Urinary bladder (tissue), 4 donors: Measurements from ENCODE around the gene KRTDAP. TPM values are rescaled to one million over a fixed set of nuclear protein-coding genes. Genes with fewer than 3 reads are reported as not detected.
"Not testable (repeated sequence)": the region's sequence is repeated elsewhere in the genome, so short reads cannot be mapped to it uniquely, and the experiment has no call there.

Experiments
- DNase-seq: peaks from one replicate; pipeline ENCODE4 v3.0.0-alpha.2; 2015; ENCODE audit errors: extremely low spot score
- H3K27ac ChIP-seq: one replicate; pipeline ENCODE4 v1.5.1; 2013; ENCODE audit warnings: low read depth, mild to moderate bottlenecking, moderate library complexity
- H3K36me3 ChIP-seq: one replicate; pipeline ENCODE4 v1.6.1; 2013; ENCODE audit warnings: mild to moderate bottlenecking, moderate library complexity; ENCODE audit not compliant: insufficient read depth
- H3K4me1 ChIP-seq: one replicate; pipeline ENCODE4 v1.6.1; 2013; ENCODE audit warnings: mild to moderate bottlenecking, moderate library complexity; ENCODE audit not compliant: insufficient read depth
- H3K4me3 ChIP-seq: one replicate; pipeline ENCODE4 v1.5.1; 2013; ENCODE audit warnings: low read depth, low read length
- WGBS: extraction: QIAGEN DNeasy Blood & Tissue Kit; methylation state at CpG from one replicate; pipeline ENCODE4 v1.1.7; 2013; 5-methylcytosine and 5-hydroxymethylcytosine counted together
- polyA plus RNA-seq: library from polyadenylated mRNA; stranded (reverse); fragments of 200-250 nt; gene quantifications from one replicate; pipeline ENCODE4 v1.2.3, GENCODE V29; 2013
- total RNA-seq: library from RNA; depleted of rRNA; stranded (reverse); fragments of >200 nt; gene quantifications from one replicate; pipeline ENCODE4 v1.2.3, GENCODE V29; 2014
- donor health status: healthy with polysubstance abuse.
- donor health status: healthy.

Gene KRTDAP
- total and polyA plus RNA-seq, 2 donors: not detected

DNA sequence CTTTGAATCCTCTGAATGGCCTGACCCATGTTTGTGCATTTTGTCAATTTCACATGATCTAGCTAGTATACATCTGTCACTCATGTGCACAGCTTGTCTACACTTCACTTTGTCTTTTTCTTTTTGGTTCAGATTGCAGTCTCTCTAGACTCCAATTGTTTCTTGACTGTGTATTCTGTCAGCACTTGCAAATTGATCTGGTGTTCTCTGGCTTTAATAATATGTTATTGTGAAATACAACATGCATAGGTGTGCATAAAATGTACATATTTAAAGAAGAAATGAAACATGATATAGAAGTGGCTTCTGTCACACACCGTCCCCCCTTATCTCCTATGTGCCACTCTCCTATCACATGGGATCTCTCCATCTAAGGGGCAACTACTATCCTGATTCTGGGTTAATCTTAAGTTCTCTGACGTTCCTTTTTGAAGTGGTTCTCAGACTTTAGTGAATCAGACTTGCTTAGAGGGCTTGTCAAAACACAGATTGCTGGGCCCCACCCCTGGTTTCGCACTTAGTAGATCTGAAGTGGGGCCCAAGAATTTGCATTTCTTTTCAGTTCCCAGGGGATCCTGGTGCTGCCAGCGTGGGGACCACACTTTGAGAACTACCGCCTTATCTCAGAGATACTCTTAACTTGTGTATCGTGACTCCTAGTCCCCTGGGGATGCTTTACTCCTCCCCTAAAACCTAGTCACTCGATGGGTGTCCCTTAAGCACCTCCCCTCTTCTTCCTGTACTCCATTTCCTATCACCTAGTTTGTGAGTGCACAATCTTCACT, 5.8 kb downstream of the KRTDAP start:
- H3K4me1 ChIP-seq: no peaks in the 10 kb centered on the region
- 73% methylated on average over 7 of the region's 7 CpGs for WGBS
- no peak for DNase-seq

DNA sequence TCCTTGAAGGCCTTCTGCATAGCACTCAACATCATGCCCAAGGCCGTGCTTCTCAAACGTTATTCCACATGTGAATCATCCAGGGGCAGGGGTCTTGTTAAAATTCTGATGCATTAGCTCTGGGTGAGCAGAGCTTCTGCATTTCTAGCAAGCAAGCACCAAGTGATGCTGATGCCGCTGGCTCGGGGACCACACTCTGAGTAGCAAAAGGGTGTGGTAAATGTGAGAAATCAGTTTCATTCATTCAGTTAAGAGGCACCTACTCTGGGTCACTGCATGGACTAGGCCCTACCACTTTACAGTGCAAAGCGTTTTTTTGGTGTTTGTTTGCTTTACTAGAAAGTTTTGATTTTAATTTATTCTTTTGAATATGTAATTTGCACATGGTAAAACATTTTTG, 7.2 kb downstream of the KRTDAP start:
- no peaks in the 10 kb centered on the region for H3K36me3 ChIP-seq
- 79% methylated on average over 5 of the region's 5 CpGs for WGBS
- H3K4me3 ChIP-seq: no peak overlapping the region
- no peaks in the 10 kb centered on the region for H3K4me1 ChIP-seq
- H3K27ac ChIP-seq: no peak overlapping the region
- no peak for DNase-seq

More for the DNA sequence above, 5.8 kb downstream of the KRTDAP start:
- H3K27ac ChIP-seq: no peak overlapping the region
- no peak overlapping the region for H3K4me3 ChIP-seq
- H3K36me3 ChIP-seq: no peaks in the 10 kb centered on the region

DNA sequence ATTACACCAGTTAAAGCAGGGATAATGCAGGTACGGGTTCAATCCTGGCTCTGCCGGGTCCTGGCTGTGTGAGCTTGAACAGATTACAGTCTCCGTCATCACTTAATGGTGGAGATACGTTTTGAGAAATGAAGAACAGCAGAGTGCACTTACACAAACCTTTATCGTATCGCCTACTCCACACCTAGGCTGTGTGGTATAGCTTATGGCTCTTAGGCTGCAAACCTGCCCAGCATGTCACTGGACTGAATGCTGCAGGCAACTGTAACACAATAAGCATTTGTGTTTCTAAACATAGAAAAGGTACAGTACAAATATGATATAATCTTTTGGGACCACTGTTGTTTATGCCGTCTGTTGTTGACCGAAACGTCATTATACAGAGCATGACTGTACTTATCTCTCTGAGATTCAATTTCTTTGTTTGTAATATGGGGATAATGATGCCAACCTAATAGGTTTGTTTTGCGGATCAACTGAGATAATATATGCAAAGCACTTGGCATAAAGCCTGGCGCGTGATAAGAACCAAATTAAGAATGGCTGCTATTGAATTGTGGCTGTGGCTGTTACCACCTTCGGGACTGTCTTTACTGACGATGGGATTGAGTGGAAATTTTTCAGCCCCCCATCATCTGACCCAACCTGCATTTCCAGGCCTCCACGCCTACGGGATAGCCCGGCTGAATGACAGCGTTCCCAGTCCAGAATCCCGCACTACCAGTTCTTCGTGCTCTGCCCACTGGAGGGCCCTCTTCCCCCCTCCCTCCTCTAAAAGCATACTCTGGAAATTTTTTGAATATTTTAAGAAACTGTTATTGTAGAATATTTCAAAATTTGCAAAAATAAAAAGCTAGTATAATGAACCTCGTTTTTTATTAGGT, 11.2 kb downstream of the KRTDAP start:
- Histone ChIP-seq H3K4me3 (no peak overlapping the region), H3K27ac (no peak overlapping the region), H3K4me1 (no peaks in the 10 kb centered on the region), H3K36me3 (no peaks in the 10 kb centered on the region)
- WGBS: 74% methylated on average over 21 of the region's 21 CpGs
- peak; percentile 17 for DNase-seq

DNA sequence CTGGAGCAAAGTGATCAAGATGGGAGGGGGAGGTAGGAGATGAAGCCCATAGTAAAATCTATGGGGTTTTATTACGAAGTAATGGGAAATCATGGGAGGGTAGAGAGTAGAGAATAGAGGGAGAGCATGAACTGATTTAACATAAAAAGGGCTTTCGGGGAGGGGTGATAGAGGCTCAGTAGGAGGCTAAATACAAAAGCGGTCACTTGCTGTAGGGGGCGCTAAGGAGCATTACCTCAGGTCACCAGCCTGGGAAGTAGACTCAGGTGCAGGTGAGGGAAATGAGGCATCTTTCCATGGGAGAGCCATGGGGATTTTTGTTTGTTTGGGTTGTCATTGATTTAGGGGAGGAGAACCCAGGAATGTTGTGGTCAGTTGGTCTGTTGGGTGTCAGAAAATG, 14.1 kb downstream of the KRTDAP start:
- DNase-seq: no peak
- no peaks in the 10 kb centered on the region for H3K36me3 ChIP-seq
- H3K27ac ChIP-seq: no peak overlapping the region
- H3K4me3 ChIP-seq: no peak overlapping the region
- H3K4me1 ChIP-seq: no peaks in the 10 kb centered on the region
- WGBS: 57% methylated on average over 4 of the region's 4 CpGs

DNA sequence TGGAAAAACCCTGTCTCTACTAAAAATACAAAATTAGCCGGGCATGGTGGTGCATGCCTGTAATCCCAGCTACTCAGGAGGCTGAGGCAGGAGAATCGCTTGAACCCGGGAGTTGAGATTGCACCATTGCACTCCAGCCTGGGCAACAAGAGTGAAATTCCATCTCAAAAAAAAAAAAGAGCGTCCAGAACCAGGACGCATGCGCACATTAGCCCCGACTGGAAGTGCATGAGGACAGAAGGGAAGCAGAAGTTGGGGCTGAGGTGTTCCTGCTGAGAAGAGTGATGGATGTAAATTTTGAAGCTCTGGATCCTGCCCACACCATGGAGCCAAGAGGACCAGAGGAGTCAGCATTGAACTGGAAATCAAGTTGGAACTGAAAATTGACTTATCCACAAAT, 15.7 kb downstream of the KRTDAP start:
- 85% methylated on average over 7 of the region's 7 CpGs for WGBS
- H3K27ac ChIP-seq, H3K4me3 ChIP-seq, H3K36me3 ChIP-seq, DNase-seq, H3K4me1 ChIP-seq: not testable (repeated sequence)

DNA sequence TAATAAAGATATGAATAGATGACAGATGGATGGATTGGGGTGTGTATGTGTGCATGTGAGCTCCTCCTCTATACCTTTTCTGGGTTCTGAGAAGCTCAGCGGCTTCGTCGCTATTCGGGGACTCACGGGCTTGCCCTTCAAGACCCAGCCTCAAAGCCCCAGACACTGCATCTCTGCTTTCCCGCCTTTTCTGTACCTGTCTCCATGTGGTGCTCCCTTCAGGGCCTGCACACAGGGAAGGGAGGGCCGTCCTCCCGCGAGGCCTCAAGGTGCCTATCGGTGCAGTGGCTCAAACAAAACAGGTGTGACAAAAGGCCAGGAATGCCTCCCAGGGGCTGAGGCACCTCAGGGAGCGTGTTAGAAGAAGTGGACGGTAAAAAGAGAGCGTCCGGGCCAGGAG, 16.2 kb downstream of the KRTDAP start:
- Histone ChIP-seq H3K4me1 (no peaks in the 10 kb centered on the region), H3K27ac (no peak overlapping the region), H3K4me3 (no peak overlapping the region), H3K36me3 (no peaks in the 10 kb centered on the region)
- no peak for DNase-seq
- 96% methylated on average over 14 of the region's 14 CpGs for WGBS

DNA sequence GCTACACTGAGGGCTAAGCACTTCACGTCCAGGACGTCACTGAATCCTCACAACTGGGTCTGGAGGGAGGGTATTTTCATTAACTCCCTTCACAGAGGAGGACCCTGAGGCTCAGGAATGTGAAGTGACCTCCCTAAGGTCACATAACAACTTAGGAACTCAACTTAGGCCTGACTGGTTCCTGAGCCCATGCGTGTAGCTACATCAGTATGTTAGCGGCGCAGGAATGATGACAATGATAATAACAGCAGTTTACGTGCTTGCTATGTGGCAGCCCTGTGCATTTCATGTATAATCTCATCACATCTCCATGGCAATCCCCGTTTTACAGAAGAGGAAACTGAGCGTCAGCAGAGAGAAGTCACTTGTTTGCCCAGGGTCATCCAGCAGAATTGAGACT, 18.3 kb downstream of the KRTDAP start:
- Histone ChIP-seq H3K36me3 (no peaks in the 10 kb centered on the region), H3K4me1 (no peaks in the 10 kb centered on the region), H3K4me3 (no peak overlapping the region), H3K27ac (no peak overlapping the region)
- DNase-seq: no peak
- WGBS: 86% methylated on average over 8 of the region's 8 CpGs

DNA sequence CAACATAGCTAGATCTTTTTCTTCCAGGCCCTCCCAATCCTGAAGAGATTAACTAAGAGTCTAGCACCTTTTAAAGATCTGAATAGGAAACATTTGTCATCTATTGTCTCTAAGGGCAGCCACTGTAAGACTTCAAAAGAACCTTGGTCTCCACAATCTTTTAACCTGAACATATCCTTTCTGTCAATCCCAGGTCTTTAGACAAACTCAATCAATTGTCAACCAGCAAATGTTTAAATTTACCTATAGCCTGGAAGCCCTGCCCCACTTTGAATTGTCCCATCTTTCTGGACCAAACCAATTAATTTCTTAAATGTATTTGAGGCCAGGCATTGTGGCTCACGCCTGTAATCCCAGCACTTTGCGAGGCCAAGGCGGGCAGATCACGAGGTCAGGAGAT, 19.2 kb downstream of the KRTDAP start:
- 92% methylated on average over 4 of the region's 4 CpGs for WGBS
- not testable (repeated sequence) for H3K36me3 ChIP-seq, DNase-seq, H3K4me3 ChIP-seq, H3K4me1 ChIP-seq, H3K27ac ChIP-seq

DNA sequence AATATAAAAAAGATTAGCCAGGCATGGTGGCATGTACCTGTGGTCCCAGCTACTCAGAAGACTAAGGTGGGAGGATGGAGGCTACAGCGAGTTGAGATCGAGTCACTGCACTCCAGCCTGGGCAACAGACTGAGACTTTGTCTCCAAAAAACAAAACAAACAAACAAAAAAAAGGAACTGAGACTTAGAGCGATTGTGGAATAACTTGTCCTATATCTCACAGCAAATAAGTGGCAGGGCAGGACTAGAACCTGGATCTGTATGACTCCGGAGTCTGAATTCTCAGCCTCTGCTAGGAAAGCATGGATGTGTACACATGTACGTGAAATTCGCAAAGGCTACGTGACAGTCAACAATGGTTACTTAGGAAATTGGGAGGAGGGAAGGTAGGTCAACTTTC, 20.1 kb downstream of the KRTDAP start:
- no peaks in the 10 kb centered on the region for H3K4me1 ChIP-seq
- WGBS: 88% methylated on average over 7 of the region's 7 CpGs

DNA sequence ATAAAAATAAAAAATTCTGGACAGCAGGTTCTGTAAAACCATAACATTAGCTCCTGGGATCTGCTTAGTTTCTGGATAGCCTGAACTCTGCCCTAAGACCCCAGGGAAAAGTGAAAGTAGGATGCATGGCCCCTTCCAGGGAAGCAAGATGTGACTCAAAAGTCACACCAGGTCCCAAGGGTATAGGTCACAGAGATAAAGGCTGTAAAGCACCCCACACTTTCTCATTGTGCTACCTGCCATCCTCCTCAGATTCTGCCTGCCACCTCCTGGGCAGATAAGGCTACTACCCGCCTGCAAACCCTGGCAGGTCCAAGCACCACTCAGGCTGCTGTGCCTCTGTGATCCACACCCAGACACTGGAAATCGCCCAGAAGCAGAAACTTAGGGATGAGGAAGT, 21.6 kb downstream of the KRTDAP start:
- WGBS: 32% methylated on average over 2 of the region's 2 CpGs
- no peak for DNase-seq
- H3K27ac ChIP-seq: no peak overlapping the region
- no peaks in the 10 kb centered on the region for H3K4me1 ChIP-seq
- H3K4me3 ChIP-seq: no peak overlapping the region
- no peaks in the 10 kb centered on the region for H3K36me3 ChIP-seq

More for the DNA sequence above, 20.1 kb downstream of the KRTDAP start:
- no peak overlapping the region for H3K27ac ChIP-seq
- no peak for DNase-seq
- no peak overlapping the region for H3K4me3 ChIP-seq
- no peaks in the 10 kb centered on the region for H3K36me3 ChIP-seq

DNA sequence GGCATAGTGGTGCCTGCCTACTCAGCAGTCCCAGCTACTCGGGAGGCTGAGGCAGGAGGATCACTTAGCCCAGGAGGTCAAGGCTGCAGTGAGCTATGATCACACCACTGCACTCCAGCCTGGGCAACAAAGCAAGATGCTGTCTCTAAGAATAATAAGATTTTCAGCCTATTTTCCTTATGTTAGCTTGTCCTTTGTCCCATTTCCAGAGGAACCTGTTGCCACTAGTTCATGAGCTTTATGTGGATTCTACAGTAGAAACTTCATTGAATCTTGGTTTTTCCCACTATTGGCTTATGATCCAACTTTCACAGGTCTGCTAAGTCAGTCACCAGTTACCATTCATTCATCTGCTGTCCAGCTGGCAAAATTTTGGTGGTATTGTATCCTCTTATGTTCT, 24.0 kb downstream of the KRTDAP start:
- no peak for DNase-seq
- no peak overlapping the region for H3K27ac ChIP-seq
- H3K4me3 ChIP-seq: no peak overlapping the region
- H3K4me1 ChIP-seq: no peaks in the 10 kb centered on the region
- 88% methylated on average over 1 of the region's 1 CpG for WGBS
- no peaks in the 10 kb centered on the region for H3K36me3 ChIP-seq

DNA sequence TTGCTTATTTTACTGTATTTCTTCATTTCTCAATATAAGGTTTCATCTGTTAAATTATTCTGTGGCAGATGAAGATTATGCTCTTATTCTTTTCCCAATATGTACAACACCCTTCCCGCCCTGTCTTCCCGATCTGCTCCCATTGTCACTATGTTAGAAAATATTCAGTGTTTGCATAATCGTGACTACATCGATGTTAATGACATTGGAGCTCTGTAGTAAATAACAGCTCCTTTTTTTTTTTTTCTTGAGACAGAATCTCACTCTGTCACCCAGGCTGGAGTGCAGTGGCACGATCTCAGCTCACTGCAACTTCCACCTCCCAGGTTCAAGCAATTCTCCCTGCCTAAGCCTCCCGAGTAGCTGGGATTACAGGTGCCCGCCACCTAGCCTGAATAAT, 27.3 kb downstream of the KRTDAP start:
- H3K27ac ChIP-seq, H3K36me3 ChIP-seq, H3K4me1 ChIP-seq, DNase-seq, H3K4me3 ChIP-seq: not testable (repeated sequence)
- 77% methylated on average over 7 of the region's 7 CpGs for WGBS

DNA sequence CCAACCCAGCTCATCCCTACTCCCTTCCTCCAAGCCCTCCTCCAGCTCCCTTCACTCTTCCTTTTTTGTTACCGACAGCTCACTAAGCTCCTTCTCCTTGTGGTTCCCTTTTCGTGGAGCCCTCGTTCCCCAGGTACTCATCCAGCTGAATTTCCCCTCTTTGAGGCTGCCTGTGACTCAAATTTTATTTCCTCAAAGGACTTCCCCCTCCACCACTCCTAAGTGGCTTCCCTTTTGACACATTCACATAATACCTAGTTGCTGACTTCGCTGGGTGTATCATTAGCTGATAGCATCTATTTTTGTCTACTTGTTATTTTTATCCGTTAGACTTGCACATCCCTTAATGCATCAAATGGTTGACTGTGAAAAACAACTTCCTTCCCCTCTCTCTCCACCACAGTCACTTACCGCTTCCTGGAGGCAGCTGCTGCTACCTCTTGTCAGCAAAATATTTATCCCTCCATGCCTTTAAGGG, 27.7 kb downstream of the KRTDAP start:
- DNase-seq: no peak
- H3K27ac ChIP-seq: no peak overlapping the region
- WGBS: 27% methylated on average over 6 of the region's 6 CpGs
- no peak overlapping the region for H3K4me3 ChIP-seq
- H3K4me1 ChIP-seq: no peaks in the 10 kb centered on the region
- H3K36me3 ChIP-seq: no peaks in the 10 kb centered on the region

DNA sequence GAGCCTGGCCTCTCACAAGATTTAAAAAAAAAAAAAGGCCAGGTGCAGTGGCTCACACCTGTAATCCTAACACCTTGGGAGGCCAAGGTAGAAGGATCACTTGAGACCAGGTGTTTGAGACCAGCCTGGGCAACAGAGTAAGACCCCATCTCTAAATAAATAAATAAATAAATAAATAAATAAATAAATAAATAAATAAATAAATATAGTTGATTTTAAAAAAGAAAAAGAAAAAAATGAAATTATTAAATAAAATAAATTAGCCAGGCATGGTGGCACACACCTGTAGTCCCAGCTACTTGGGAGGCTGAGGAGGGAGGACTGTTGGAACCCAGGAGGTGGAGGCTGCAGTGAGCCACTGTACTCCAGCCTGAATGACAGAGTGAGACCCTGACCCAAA, 28.5 kb downstream of the KRTDAP start:
- H3K4me3 ChIP-seq, DNase-seq, H3K27ac ChIP-seq: not testable (repeated sequence)

More for the DNA sequence above, 28.5 kb downstream of the KRTDAP start:
- H3K36me3 ChIP-seq, H3K4me1 ChIP-seq: not testable (repeated sequence)
